Right kidney (tissue), 1 donor: Measurements from ENCODE around the gene DGKQ.
"Not testable (repeated sequence)": the region's sequence is repeated elsewhere in the genome, so short reads cannot be mapped to it uniquely, and the experiment has no call there.

ENCODE experiments used
- DNase-seq: peaks from one replicate; pipeline ENCODE4 v3.0.0-alpha.2; 2016

The DGKQ gene

DNA sequence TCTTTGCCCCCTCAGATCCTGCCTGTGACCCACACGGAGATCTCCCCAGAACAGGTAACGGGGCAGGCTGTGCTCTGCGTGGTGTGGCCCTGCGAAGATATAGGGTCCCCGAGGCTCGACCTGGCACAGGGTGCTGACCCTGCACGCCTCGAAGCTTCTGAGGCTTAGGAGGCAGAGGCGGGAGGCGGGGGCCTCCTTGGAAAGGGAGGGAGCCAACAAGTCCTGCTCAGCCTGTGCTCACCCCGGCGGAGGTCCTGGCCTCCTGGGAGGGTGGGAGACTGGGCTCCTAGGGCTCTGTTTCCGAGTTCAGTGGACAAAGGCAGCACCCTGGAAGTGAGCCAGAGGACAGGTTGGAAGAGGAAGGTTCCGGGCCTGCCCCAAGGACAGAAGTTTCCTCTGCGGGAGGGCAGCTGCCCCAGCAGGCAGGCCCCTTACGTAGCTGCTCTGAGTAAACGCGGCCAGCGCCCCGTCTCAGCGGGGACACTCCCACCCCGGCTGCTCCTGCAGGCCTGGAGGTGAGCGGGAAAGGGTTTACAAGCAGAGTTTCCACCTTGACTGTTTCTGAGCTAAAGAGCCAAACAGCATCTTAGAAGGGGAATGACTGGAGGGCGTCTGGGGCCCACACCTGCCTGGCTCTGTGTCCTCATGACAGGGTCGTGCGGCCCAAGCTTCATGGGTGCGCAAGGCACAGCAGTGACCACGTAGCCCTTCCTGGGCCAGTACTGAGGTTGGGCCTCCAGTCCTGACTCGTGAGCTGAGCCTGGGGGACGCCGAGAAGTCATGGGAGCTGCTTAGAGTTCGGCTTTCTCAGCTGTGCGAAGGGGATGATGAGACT is 25.1 kb downstream of the DGKQ start:
- DNase-seq: no peak

DNA sequence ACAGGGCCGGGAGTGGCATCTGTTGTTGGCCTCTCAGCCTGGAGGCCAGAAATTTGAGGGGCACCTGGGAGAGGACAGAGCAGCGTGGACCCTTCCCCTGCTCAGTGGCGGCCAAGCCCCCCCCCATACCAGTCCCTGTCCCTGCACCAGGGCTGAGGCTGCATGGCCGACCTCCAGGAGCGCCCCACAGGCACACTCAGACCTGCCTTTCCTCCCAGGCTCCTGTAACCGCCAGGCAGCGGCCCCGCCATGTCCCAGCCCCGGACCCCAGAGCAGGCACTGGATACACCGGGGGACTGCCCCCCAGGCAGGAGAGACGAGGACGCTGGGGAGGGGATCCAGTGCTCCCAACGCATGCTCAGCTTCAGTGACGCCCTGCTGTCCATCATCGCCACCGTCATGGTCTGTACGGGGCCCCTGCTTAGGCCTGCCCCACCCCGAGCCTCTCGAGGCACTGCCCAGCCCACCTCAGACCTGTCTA is 25.8 kb downstream of the DGKQ start:
- no peak for DNase-seq

DNA sequence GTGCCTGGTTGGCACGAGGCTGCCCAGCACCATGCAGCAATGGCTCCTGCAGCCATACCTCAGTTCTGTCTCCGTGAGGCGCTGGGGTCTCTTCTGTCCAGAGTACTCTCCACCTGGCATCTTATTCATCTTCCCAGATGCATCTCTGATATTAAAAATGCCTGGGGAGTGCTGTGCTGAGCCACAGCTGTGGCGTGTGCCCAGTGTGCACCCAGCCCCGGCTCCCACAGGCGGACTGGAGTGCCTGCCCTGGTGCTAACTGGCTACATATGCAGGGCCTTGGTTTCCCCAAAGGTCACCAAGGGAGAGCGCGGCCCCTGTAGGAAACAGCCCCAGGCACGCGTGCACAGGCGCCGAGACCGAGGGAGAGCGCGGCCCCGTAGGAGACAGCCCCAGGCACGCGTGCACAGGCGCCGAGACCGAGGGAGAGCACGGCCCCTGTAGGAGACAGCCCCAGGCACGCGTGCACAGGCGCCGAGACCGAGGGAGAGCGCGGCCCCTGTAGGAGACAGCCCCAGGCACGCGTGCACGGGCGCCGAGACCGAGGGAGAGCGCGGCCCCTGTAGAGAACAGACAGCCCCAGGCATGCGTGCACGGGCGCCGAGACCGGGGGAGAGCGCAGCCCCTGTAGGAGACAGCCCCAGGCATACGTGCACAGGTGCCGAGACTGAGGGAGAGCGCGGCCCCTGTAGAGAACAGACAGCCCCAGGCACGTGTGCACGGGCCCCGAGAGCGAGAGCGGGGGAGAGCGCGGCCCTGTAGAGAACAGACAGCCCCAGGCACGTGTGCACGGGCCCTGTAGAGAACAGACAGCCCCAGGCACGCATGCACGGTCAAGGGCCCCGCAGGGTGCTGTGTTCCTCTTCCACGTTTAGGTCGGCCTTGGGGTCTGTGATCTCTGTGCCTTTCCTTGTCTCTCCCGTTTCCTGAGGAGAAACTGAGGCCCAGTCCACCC is 26.6 kb downstream of the DGKQ start:
- no peak for DNase-seq

DNA sequence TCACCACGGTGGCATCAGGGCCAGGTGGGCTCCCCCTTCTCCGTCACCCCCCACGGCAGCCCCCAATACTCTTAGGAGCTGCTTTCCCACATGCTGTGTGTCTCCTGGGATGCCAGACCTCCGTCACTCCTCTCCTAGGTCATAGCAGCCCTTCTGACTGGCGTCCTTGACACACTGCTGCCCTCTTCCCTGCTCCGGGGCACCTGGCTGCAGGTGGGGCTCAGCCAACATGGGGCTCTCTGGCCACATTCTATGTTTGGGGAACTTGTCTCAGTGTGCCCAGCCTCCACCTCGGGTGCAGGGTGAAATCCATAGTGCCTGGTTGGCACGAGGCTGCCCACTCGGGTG is 27.3 kb downstream of the DGKQ start:
- no peak for DNase-seq

DNA sequence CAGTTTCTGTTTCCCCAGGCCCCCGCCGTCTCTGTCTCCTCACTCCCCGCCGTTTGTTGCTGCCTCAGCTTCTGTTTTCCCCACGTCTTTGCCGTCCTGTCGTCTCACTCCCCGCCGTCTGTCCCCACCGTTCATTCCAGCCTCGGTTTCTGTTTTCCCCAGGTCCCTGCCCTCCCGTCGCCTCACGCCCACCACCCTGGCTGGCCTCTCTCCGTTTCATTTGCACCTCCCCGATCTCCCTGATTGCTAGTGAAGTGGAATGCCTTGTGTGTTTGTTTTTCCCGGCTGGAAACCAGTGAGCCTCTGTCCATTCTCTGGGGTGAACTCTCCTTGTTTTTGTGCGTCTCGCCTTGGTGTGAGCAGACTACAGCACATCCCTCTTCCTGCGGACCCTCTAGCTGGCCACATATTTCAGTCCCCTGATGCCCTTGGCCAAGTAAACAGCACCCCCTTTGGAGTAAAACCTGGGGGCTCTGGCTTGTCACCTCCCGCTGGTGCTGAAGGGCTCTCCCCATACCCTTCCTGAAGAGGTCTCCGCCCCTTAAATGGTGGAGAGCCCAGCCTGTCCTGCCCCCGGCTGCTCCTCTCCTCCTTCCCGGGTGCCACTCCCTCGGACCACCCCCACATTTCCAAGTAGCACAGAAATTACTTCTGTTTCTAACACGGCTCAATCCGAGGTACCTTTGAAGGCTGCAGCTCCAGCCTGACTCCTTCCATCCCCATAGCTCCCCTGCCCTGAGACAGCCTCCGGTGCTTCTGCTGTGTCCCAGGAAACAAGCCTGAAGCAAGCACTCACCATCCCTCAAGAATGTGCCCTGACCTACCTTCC is 27.9 kb downstream of the DGKQ start:
- DNase-seq: no peak

DNA sequence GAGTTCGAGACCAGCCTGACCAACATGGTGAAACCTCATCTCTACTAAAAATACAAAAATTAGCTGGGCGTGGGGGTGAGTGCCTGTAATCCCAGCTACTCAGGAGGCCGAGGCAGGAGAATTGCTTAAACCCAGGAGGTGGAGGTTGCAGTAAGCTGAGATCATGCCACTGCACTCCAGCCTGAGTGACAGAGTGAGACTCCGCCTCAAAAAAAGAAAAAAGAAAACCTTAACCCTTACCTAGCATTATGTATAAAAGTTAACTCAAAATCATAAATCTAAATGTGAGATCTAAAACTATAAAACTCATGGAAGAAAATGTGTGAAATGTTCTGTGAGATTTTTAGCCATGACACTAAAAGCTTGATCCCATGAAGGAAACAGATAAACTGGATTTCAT is 33.9 kb downstream of the DGKQ start:
- DNase-seq: not testable (repeated sequence)

DNA sequence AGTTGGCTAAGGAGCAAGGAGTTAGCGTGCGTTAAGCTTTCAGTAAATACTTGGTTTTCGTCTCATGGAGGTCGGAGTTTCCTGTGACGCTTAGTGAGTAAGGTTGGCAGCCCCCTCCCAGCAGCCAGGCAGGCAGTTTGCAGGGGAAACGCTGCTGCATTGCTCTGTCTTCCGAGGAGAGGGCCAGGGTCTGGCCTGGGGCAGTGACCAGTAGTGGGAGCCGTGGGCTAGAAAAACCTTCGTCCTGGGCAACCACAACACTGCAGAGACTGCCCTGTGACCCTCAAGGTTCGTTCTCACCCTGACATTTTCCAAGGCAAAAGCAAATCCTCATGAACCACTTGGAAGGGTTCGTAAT is 40.7 kb downstream of the DGKQ start:
- DNase-seq: no peak

DNA sequence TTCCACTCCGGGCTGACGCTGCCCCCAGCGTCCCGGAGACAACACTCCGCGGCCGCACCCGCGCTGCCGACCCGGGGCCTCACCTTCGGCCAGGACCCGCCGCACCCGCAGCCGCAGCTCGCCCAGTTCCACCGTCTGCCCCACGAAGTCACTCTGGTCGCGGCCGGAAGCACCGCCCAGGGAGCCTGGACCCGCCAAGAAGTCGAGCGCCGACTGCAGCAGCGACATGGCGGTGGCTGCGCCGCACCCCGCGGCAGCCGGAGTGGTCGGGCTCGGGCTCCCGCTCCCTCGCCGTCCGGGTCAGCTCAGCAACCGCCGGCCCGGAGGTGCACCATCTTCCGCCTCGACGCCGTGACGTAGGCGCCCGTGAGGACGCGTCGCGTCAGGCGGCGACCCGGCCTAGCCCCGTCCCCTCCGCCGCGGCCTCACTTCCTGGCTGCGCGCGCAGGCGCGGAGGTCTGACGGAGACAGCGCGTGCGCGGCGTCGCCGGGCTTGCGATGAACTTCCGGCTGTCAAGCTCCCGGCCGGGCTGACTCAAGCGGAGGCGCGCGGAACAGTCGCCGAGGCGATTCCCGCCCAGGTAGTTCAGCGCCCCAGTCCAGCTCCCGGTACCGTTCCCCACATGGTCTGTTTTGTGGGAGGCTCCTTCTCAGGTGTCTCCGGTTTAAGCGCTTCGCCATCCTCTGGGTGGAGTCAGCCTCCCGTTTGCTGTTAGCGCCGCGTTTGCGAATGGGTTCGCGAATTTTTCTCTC is 41.2 kb downstream of the DGKQ start, which contains the start of the genes GAK and TMEM175:
Gene GAK (minus strand): TSS at position 357 of the 753 bp plus-strand sequence. CDS start 129 bp downstream, at position 228.
Gene TMEM175 (plus strand): TSS at position 501 of the 753 bp plus-strand sequence. CDS start 15,280 bp downstream, outside the sequence.
- DNase-seq: peak; percentile 94

DNA sequence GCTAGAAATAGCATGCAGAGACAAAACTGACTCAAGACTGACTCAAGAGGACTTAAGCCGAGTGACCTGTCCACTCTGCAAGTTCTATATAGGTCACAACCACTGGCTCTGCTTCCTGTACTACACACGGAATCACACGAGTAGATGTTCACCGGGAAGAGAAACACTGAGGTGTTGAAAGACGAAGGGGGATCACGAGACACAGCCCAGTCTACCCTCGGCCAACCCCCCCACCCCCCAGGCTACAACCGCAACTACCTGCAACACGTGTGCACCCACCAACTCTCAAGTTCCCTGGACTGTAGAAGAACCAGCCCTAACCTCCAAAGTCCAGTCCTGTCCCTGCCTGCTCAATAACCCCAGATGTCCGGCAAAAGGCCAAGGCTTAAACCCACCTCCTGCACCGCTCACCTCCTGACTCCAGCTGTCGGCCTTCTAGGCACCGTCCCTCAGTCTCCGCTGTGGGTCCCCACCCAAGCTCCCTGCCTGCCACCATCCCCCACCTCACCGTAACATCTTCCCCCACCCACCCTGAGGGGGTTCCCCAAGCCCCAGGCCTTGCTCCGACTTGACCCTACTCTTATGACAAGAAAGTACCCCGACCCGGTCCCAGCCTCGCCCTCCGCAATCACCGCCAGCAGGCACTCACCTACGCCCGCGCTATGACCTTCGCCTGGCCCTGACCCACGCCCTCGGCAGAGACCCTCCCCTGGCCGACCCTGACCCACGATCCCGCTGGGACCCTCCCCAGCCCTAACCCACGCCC is 42.0 kb downstream of the DGKQ start:
- no peak for DNase-seq

DNA sequence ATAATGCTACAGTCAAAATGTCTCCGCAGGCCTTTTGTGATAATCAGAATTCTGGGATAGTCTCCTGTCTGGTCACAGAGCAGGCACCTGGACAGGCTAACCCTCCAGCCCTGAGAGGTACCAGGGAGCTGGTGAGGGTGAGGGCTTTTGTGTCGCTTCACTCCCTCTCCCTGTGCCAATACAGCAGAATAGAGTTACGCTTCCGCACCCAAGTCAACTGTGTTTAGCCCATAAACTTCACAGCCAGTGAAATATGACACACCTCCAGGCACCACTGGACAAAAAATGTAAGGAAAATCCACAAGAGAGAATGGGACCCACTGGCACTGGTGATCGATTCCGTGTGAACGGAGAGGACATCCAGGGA is 42.6 kb downstream of the DGKQ start:
- DNase-seq: no peak

DNA sequence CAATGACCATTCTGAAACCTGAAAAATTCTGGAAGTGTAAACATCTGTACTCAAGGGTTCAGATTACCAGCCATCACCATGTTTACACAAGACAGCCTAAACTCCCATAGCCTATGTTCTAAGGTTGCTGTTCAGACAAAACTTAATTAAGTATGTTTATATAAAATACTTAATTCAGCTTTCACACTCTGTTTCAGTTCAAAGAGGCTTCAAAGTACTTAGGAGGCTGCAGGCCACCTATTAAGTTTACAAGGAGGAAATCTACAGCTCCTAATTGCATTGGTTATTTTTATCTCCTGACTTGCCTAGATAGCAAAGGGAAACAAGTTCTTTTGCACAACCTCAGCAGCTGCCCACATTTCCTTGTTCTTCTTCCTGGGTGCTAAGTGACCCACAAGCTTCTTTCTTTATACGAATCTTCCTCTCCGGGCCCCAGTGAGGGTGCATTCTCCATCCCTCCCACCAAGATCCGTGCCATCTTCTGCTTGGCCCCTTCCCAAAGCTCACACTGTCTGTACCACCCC is 43.3 kb downstream of the DGKQ start:
- DNase-seq: no peak

DNA sequence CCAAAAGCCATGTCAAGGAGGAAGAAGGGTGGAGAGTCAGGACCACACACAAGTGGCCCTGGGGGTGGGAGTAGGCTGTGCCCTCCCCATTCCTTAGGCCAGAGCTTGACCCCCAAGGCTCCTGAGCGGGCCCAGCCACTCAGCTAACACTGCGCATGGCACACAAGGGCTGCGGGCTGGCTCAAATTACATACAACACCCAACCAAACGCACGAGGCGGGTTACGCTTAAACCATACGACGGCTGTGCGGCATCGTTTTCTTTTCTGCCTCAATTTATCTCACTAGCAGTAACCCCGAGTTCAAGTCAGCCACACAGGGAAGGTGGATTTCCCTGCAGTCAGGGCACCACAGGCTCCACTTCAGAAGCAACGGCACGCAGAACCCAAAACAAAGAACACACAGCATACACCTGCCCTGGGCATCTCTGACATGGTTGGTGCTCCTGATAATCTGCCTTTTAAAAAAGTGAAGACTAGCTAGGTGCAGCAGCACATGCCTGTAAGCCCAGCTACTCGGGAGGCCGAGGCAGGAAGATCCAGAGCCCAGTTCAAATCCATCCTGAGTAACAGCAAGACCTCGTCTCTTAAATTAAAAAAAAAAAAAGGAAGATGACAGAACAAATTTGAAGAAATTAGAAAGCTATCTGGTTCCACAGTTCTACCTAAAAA is 44.1 kb downstream of the DGKQ start:
- DNase-seq: no peak

DNA sequence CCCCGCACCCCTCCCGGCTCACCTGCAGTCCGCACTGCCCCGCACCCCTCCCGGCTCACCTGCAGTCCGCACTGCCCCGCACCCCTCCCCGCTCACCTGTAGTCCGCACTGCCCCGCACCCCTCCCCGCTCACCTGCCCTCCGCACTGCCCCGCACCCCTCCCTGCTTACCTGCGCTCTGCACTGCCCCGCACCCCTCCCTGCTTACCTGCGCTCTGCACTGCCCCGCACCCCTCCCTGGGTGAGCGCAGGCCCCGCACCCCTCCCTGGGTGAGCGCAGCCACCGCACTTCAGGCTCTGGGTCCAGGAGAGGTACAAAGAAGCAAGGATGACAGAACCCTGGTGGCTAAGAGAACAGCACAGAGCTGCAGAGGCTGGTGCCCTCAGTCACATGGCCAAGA is 45.8 kb downstream of the DGKQ start:
- not testable (repeated sequence) for DNase-seq

DNA sequence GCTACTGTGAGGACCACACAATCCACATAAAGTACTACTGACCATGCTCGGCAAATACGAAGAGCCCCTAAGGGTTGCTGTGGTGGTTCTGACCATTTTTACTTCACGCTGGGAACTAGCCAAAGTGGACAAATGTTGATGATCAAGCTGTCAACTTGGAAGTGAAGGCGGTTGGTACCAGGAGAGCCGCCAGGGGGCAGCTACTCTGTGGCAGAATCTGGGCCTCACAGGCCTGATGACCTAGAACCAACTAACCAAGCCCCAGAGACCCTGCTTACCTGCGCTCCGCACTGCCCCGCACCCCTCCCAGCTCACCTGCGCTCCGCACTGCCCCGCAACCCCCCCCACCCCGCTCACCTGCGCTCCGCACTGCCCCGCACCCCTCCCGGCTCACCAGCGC is 46.8 kb downstream of the DGKQ start:
- no peak for DNase-seq

DNA sequence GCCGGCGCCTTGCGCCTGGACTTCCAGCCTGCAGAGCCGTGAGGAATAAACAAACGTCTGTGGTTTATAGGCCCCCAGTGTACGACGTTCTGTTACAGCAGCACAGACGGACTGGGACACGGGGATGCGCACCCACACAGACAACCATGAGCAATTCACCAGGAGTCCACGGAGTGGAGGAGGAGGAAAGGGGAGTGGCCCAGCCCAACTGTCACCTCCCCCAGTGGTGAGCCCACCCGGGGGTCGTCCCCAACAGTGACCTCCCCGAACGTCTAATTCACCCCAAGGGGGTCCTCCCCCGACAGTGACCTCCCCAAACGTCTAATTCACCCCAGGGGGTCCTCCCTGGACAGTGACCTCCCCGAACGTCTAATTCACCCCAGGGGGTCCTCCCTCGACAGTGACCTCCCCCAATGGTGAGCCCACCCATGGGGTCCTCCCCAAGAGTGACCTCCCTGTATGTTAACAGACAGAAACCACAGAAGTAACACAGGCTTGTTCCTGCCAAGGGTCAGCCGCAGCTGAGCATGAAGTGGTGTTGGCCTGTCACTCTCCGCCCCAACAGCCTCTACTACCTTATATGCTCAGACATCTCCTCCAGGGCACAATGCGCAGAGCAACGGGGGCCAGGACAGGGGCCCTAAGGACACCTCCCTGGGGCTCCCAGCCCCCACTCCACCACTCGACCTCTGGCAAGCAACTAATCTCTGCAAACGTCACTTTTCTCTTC is 47.4 kb downstream of the DGKQ start:
- no peak for DNase-seq

DNA sequence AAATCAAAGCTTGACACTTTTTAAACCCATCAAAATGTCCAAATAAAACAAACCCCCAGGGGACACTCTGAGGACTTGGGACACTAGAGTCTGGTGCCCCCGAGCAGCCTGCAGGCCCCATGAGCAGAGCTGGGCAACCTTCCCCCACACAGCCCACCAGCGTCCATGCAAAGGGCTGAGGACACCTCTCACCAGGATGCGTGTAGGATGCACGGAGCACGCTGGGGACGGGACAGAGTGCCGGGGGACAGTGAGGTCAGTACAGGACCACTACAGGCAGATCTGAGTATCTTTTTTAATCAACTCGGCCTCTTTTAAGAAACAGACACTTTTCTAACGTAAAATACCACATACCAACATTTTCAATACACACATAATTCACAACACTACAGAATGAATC is 48.2 kb downstream of the DGKQ start:
- no peak for DNase-seq

DNA sequence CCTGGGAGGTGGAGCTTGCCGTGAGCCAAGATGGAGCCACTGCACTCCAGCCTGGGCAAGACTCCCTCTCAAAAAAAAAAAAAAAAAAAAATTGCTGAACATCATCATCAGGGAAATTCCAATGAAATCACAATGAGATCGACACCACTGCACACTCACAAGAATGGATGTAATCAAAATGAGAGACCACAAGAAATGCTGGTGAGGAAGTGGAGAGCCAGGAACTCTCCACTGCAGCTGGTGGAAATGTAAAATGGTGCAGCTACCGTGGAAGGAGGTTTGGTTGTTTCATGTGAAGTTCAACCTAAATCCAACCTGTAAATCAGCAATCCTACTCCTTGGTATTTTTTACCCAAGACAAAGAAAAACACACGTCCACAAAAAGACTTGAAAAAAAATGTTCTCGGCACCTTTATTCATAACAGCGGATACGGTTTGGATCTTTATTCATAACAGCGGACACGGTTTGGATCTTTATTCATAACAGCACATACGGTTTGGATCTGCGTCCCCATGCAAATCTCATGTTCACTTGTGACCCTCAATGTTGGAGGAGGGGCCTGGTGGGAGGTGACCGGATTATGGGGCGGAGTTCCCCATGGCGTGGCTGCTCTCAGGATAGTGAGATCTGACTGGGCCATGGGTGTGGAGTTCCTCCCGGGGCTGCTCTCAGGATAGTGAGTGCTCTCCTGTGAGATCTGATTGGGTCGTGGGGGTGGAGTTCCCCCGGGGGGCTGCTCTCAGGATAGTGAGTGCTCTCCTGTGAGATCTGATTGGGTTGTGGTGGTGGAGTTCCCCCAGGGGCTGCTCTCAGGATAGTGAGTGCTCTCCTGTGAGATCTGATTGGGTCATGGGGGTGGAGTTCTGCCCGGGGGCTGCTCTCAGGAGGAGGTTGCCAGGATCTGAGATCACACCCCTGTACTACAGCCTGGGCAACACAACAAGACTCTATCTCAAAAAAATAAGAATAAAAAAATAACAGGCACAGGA is 49.0 kb downstream of the DGKQ start:
- DNase-seq: no peak

DNA sequence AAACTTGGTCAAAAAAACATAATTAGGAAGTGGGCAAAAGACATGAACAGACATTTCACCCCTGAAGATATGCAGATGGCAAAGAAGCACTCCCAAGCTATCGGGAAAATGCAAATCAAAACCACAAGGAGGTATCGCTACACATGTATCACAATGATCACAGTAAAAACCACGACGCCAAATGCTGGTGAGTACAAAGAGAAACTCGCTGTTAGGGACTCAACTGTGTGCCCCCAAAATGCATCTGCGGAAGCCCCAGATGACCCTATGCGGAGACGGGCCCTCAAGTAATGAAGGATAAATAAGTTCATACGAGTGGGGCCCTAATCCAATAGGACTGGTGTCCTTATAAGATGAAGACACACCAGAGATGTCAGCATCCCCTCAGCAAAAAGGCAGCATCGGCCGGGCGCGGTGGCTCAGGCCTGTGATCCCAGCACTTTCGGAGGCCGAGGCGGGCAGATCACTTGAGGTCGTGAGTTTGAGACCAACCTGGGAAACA is 51.5 kb downstream of the DGKQ start:
- DNase-seq: no peak
